Heart left ventricle (tissue), 13 donors: ENCODE measurements around the gene TLR2.

Experiments used
- CTCF ChIP-seq, 12 donors: fragments of 200-600 bp; sonication (generic) in 4 of 12; IDR thresholded peaks; one replicate each; pipeline versions ENCODE4 v1.5.0 to v1.8.0; 2018 to 2022; ENCODE audit warnings: antibody characterized with exemption in 12 of 12, mild to moderate bottlenecking in 5 of 12
- POLR2A ChIP-seq, 2 donors: fragments of 450-650 bp; IDR thresholded peaks; one replicate each; pipeline ENCODE4 v1.6.1; 2017; ENCODE audit warnings: antibody characterized with exemption in 2 of 2, mild to moderate bottlenecking in 2 of 2, moderate library complexity in 2 of 2
- donor health status: ischemic (EF 13 %, LVEDD 7.1; RV severe dilation, severe dysfunction).
- donor health status: DM: no; HTN: yes; CAD: no.
- donor health status: DM: no; HTN: no; CAD: no.
- donor health status: ischemic (EF 25% LVEDD 6.9; RV normal size, moderate dysfunction).
- donor health status: ischemic (EF 25% LVEDD 5.7; RV mildly dilated, moderate dysfunction).
- donor health status: ischemic (EF 35%, LVEDD 5.7; RV mildly dilated, moderate dysfunction).
- donor health status: nonischemic (EF 11% LVEDD 7.7; RV severe dilation, severe dysfunction).
- donor health status: DM: yes; HTN: yes; CAD: no.
- donor health status: PGD.
- donor health status: ischemic (EF 29% LVEDD 5.4; RV normal size, mild dysfunction).
- donor health status: nonischemic (EF 23%, LVEDD 6.1; RV moderate dilation, normal function).

GRCh38 chr4:153731239-153731638, 47.2 kb downstream of the TLR2 start:
- no peak for TF ChIP-seq CTCF (IDR thresholded peaks at IDR 0.05)
- TF ChIP-seq POLR2A (IDR thresholded peaks at IDR 0.05), result no peak
